Measurements from ENCODE around the gene PLCB1.

Gene PLCB1

DNA sequence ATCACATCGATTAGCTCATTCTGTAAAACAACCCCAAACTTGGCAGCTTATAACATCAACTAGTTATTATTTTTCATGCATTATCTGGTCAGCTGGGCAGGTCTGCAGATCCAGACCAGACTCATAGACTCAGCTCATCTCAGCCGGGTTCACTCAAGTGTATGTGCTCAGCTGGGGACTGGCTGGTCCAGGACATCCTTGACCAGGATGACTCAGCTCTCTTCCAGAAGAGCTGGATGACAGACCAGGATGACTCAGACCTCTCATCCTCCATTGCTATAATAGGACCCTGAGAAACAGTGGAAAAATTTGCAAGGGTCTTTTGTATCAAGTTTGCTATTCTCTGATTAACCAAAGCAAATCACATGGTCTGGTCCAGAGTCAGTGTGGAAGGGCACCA is 624.3 kb downstream of the PLCB1 start:
- Histone ChIP-seq H3K4me3 (no peak overlapping the region), H3K27ac (no peak overlapping the region)

DNA sequence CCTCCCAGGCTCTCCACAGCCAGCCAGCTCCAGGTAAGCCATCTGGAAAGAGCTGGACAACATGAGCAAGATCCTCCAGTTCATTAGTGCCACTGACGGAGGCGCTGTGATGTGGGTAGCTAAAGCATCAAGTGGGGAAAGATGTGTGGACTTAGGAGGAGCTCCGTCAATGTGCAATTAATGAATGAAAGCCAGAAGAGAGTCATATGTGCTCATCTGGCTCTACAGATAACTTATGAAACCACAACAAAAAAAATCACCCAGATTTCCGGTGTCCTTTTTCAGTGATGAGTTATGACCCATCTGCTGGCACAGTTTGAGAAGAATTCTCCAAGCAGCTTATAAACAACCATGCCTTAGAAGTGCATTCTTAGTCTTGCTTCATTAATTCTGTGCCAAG is 625.1 kb downstream of the PLCB1 start:
- Histone ChIP-seq H3K4me3 (no peak overlapping the region), H3K27ac (peak overlapping the region in 2 of 21 experiments; percentile 26 to 30)

DNA sequence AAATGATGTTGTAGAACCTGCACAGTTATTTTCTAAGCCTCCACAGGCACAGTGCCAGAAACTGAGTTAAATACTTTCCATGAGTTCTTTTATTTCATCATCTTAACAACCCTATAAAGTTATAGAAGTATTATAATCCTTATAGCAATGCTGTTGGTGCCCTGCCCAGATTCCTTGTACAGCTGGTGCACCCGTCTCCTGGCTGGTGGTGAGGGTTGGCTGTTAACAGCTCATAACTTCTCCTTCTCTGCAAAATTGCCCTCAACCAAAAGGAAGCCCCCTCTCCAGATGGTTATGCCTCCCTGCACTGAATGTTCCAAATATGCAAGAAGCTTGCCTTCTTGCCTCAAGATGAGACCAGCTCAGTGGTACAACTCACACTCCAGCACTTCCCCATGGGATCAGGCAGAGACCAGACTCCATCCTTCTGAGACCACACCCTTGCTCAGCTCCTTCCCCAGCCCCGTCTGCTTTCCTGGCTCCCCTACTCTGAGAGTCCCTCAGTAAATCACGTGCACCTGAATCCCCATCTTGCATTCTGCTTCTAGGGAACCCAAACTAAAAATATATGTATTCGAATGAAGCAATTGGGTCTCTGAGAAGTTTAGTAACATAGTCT is 632.4 kb downstream of the PLCB1 start:
- H3K27ac ChIP-seq = no peak overlapping the region
- no peak overlapping the region for H3K4me3 ChIP-seq

DNA sequence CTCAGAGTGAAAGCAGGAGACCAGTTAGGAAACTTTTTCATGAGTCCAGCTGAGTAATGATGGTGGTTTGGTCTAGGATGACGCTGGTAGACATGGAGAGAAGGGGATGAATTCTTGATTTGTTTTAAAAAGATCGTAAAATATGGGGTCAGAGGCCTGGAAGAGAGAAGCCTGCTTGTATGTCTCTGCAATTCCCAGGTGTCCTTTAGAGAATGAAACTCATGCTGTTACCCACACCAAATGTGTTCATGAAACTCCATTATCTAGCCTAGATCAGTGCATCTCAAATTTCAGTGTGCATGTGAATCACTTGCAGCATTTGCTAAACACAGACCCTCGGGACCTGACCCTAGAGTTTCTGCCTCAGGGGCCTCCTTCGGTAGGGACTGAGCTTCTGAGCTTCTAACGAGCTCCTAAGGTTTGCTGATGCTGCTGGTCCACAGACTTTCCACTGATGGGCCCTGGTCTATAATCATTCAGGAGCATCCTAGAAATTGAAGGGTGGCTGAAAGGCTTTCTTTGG is 634.9 kb downstream of the PLCB1 start:
- Histone ChIP-seq H3K4me3 (no peak overlapping the region), H3K27ac (no peak overlapping the region)

DNA sequence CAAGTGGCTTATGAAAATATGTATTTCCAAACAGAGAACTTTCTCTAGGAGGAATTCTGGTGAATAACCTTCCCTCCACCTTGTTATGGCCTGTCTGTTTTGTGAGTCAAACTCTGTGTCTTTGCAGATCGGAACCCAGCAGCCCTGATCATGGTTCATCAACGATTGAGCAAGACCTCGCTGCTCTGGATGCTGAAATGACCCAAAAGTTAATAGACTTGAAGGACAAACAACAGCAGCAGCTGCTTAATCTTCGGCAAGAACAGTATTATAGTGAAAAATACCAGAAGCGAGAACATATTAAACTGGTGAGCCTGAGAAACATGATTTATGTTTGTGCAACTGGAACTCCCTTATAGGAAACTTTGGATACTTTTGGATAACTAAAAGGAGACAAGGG is 642.3 kb downstream of the PLCB1 start:
- Histone ChIP-seq H3K27ac (no peak overlapping the region), H3K4me3 (no peak overlapping the region)

DNA sequence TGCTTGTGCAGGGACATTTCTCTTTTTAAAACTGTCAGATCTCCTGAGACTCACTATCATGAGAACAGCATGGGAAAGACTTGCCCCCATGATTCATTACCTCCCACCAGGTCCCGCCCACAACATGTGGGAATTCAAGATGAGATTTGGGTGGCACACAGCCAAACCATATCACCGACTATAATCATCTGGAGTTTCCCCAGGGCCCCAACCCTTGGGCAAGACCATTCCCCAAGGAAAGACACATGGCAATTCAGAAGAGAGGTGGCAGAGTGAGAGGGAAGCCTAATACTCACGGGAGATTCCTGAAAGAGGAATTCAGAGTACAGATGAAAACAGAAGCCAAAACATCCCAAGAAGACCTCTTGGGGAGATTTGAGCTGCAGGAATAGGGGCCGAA is 645.8 kb downstream of the PLCB1 start:
- no peak overlapping the region for H3K4me3 ChIP-seq
- no peak overlapping the region for H3K27ac ChIP-seq

DNA sequence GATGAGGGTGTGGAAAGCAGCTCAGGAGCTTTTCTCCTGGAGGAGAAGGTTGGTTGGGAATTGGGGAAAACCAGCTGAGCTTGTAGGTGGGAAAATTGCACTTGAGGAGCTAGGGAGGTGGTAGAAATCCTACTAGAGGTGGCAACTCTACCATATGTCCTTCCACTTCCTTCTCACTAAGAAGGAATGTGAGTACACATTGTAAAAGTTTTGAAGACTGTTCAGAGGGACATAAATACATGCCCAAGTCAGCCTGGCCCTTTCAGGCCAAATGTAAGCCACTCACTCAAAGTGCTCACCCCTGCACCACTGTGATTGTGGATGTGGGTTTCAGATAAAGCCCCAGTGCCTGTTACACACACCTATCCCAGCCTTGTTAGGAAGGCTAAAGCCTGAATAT is 646.3 kb downstream of the PLCB1 start:
- no peak overlapping the region for H3K27ac ChIP-seq
- H3K4me3 ChIP-seq = no peak overlapping the region

DNA sequence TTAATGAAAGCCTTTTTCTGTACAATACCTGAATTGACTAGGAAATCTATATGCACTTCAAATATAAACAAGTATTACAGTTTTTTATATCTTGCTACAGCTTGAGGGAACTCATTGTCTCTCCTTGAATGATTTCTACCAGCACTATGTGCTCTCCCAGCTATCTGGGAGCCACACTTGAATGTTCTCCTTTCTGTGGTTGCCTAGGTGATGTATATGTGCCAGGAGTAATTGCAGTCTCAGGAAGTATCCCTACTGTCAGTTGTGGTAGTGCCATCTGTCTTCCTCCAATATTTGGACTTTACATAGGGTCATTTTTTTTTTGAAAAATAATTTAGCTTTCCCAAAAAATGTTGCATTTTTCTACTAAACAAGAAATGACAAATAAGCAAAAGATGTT is 648.8 kb downstream of the PLCB1 start:
- Histone ChIP-seq H3K4me3 (no peak overlapping the region), H3K27ac (no peak overlapping the region)

DNA sequence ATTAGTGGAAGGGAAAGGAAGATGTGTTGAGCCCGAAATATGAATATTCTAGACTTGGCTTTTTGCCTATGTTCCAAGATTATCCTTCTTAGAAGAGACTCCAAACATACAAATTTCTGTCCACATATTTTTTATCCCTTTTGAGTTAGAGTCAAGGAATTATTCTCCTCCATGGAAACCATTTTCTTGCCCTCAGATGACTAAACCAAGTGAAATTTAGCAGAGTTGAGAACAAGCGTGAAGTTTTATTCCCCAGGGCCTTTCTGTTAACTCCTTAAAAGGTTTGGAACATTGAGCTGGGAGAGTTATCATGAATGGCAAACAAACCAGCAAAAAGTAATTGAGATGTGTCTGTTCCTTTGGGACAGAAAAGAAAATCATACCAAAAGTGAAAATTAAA is 650.7 kb downstream of the PLCB1 start:
- peak overlapping the region in 1 of 21 experiments; percentile 30 for H3K27ac ChIP-seq
- H3K4me3 ChIP-seq = no peak overlapping the region

DNA sequence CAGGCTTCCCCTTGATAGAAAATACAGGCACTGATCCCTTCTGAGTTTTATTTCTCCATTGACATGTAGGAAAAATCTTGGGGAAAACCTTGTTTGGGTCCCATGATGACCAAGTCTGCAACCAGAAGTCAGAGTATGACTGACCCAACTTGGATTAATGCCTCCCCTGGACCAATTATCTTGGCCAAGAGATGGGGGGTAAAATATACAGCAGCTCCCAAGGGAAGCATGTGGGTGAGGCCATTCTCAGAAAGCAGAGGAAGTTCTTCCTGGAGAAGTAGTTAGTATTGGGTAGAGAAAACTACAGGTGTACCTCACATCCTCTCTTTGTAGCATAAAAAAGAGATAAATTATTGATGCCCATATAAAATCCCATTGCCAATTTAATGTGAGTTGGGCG is 651.7 kb downstream of the PLCB1 start:
- Histone ChIP-seq H3K27ac (peak overlapping the region in 1 of 21 experiments; percentile 11), H3K4me3 (no peak overlapping the region)

DNA sequence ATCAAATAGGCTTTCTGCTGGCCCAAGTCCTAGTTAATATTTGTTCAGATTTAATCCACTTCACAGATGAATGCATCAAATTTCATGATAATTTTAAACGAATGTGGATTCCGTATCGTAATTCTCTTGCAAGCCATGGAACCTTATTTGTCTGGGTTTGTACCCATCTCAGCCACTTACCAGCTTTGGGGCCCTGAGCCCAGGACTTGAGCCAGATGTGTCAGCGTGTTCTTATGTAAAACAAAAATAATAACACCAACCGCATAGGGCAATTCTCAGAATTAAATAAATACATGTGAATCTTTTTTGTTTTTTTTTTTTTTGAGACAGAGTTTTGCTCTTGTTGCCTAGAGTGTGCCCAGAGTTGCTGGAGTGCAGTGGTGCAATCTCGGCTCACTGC is 654.3 kb downstream of the PLCB1 start:
- Histone ChIP-seq H3K27ac (no peak overlapping the region), H3K4me3 (no peak overlapping the region)

DNA sequence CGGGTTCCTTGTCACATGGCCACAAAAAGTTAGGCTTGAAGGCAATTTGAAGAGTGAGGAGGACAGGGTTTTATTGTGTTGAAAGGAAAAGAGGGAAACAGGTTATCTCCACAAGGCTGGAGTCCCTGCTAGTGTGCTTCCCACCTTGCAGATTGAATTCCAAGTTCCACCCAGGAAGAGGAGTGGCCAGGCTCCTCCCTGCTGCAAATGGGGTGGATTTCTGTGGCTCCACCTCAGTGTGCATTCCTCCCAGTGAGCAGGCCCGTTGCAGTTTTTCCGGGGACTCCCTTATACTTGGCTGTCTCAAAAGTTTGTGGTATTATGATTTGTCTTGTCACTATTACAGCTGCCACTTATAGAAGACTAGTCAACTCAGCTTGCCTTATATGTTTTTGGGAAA is 655.0 kb downstream of the PLCB1 start:
- no peak overlapping the region for H3K4me3 ChIP-seq
- H3K27ac ChIP-seq = no peak overlapping the region

DNA sequence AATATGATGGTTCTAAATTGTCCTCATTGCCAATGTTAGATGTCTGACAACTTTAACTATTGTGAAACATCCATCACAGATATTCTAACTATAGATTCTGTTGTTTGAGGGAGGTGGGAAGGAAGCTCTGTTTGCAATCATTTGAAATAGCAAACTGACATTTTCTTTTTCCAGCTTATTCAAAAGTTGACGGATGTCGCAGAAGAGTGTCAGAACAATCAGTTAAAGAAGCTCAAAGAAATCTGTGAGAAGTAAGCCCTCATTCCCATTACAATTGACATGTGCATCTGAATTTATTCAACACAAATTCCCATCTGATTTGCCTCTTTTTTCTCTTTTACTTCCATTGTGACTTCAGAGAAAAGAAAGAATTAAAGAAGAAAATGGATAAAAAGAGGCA is 656.2 kb downstream of the PLCB1 start:
- H3K4me3 ChIP-seq = no peak overlapping the region

DNA sequence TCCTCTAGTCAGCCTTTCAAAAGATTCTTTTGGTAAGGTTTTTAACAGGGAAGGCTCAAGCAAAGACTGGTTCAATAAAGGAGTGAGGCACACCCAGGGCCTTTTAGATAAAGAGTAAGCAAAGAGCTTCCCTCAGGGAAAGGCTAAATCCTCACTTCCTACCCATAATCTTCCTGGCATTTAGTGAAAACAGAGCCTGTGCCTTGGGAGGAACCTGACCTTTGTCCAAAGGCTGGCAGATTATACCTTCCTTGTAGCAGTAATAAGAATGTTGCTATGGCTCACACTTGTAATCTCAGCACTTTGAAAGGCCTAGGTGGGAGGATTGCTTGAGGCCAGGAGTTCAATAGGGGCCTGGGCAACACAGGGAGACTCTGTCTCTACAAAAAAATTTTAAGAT is 656.8 kb downstream of the PLCB1 start:
- Histone ChIP-seq H3K27ac (peak overlapping the region in 1 of 21 experiments; percentile 11), H3K4me3 (no peak overlapping the region)

More for the DNA sequence above, 656.2 kb downstream of the PLCB1 start:
- no peak overlapping the region for H3K27ac ChIP-seq

DNA sequence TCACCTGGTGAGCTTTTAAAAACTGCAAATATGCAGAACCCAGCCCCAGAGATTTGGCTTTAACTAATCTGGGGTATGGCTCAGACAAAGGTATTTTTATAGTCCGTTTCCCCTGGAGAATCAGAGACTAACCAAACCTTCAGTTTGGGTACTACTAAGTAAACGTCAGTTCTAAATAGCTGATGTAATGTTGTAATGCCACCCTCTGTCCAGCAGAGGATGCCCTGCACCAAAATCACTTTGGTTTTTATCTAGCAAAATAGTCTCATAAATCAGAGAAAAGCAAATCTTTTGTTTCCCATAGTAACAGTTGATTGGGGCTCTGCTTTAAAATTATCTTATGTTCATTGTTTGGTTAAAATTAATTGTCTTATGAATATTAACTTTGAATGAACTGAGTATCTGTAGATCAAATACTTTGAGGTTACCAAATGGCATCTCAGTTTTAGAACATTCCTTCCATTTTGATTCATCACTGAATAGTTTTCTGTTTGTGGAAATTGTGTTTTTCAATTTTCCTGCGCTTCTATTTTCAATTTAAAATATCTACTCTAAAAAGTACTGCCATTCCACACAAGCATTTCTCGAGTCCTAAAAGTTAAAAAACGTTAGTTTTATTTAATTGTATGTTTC is 658.5 kb downstream of the PLCB1 start:
- no peak overlapping the region for H3K27ac ChIP-seq
- H3K4me3 ChIP-seq = no peak overlapping the region

DNA sequence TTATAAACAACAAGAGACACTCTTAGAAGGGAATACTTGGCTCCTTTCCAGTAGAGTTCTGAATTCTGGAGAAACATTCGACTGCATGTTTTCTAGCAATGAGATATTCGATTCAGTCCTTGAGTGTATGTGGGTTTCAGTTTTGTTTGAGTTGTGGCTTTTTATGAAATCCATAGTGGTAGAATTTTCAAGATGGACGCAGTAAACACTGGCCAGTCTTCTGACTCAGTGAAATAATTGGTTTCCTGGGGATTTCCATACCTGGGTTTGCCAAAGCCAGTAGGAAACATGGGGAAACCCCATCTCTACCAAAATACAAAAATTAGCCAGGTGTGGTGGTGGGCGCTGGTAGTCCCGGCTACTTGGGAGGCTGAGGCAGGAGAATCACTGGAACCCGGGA is 663.3 kb downstream of the PLCB1 start:
- no peak overlapping the region for H3K27ac ChIP-seq
- no peak overlapping the region for H3K4me3 ChIP-seq

DNA sequence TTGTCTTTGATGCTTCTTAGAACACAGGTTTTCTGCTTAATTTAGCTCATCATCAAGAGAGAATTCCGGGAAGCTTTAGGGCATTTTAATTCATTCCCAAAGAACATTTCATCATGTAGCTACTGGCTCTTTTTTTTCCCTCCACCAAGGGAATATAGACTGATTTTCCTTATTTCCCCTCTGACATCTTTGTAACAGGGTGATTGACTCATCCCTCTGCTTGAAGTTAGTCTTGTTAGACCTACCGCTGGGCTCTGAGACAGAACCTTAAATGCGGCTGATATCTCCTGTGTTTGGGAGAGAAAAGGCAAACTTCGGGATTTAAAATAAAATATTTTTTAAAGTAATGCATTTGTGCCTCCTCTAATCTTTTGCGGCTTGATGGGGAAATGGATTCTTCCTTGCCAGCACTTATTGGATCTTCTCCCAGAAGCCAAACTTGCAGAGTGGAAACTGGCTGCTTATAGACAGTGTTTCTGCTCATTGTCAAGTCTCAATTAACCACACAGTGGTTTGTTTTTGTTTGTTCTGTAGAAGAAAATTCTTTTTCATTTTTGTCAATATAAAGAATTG is 664.1 kb downstream of the PLCB1 start:
- peak overlapping the region in 1 of 21 experiments; percentile 8 for H3K27ac ChIP-seq
- H3K4me3 ChIP-seq = no peak overlapping the region

DNA sequence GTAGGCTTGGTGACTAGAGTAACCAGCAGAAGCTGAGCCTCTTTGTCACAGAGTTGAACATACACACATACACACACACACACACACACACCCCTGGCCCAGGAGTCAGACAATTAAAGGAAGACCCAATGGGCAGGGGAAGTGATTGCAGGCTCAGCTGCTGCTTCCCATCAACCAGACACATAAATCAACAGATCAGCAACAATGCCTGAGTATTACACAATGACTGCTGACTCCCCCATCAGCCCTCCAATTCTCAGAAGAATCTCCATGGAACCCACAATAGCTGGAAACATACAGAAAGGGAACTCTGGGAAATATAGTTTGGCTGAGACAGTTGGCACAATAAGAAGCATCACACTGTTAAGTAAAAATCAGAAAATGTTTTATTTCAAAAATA is 666.4 kb downstream of the PLCB1 start:
- Histone ChIP-seq H3K27ac (no peak overlapping the region), H3K4me3 (no peak overlapping the region)

DNA sequence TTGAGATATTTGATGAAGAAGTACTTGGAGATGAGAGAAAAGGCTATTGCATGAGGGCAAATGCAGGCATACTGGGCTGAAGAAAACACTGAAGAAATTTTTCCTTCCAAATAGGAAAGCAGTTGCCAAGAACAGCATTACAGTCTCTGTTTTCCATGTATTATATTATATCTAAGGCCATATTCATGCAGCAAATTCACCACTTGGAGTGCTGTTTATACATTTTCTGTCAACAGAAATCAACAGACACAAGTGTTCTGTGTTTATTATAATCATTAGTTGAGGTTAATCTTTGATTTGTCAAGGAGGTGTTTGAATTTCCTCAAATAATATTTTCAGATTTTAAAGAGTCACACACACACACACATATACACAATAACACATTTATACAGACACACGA is 668.0 kb downstream of the PLCB1 start:
- Histone ChIP-seq H3K4me3 (no peak overlapping the region), H3K27ac (no peak overlapping the region)

DNA sequence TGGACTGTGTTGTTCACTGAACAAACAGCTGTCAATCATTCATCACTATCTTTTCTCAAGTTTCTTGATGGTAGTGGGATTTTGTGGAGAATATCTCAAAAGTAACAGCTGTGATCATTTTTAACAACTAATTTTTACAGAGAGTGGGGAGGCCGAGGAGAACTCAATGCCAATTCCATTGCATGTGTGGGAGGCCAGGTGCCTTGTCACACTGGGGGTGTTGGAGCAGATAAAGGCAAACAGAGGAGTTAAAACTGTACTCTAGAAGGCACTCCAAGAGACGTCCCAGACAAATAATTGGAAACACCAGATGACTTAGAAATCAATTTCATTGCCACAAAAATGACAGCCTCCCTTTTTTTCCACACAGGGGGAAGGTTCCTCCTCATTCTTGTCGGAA is 669.6 kb downstream of the PLCB1 start:
- Histone ChIP-seq H3K27ac (no peak overlapping the region), H3K4me3 (no peak overlapping the region)

DNA sequence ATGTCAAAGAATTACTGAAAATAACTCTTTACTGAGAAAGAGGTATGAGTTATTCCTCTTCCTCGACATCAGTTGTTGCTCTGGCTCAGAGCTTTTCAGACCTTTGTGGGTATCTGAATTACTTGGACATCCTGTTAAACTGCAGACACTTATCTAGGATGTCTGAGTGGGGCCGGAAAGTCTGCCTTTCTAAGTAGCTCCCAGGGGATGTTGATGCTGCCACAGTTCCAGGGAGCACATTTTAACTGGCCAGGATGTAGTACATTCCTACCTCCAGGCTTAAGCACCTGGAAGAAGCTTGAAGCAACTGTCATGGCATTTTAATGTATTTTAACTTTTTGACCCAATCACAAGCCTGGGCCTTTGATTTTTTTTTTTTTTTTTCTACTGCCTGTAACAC is 671.0 kb downstream of the PLCB1 start:
- Histone ChIP-seq H3K27ac (no peak overlapping the region), H3K4me3 (no peak overlapping the region)
